ENCODE results near the gene PTAFR.
"Not testable (repeated sequence)": the region's sequence is repeated elsewhere in the genome, so short reads cannot be mapped to it uniquely, and the experiment has no call there.

PTAFR gene

DNA sequence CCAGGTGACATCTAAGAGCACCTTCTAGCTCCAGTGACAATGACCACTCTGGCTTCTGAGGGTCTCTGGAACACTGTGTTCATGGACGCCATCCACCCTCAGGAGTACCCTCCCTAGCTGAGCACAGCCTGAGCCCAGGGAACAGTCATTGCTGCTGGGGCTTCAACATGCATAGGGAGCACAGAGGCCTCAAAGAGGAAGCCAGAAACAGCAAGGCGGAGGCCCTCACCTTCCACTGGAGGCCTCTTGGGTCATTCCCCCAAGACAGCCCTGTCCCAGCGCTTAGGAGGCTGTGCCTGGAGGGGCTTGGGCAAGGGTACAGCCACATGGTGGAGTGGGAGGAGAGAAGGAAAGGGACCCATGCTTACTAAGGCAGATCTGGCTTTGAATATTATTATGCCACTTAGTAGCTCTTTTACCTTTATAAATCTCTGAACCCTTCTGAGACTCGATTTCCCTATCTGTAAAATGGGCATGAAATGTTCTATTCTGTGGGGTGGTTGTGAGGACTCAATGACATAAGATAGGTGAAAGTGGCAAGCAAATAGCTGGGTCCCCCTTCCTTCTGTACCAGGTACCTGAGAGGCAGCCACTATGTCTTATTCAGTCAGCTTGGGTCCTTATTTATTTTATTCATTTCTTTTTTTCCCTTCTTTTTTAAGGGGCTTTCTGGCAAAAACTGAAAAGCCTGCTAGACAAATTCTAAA lies 32.8 kb downstream of the PTAFR start:
- no peak for DNase-seq

DNA sequence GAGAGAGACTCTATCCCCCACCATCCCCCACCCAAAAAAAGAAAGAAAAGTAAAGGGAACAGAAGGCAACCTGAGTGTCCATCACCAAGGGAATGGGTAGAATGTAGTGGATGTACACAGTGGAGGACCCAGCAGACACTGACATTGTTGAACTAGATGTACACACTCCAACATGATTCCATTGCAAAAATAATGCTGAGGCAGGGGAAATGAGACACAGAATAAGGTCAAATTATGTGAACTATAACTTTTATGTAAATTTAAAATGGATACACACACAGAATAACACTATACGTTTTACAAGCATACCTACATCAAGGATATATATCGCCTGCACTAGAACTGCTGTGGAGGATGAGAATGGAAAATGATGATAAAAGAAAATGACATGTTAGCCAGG lies 34.8 kb downstream of the PTAFR start:
- DNase-seq, result no peak

DNA sequence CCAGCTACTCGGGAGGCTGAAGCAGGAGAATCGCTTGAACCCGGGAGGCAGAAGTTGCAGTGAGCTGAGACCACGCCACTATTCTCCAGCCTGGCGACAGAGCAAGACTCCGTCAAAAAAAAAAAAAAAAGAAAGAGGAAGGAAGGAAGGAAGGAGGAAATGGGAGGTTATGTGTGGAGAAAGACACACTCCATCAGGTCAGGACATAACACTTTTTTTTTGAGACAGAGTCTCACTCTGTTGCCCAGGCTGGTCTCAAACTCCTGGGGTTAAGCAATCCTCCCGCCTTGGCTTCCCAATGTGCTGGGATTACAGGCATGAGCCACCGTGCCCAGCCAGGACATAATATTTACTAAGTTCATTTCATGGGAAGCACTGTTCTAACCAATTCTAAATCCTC lies 36.6 kb downstream of the PTAFR start:
- DNase-seq, result not testable (repeated sequence)

DNA sequence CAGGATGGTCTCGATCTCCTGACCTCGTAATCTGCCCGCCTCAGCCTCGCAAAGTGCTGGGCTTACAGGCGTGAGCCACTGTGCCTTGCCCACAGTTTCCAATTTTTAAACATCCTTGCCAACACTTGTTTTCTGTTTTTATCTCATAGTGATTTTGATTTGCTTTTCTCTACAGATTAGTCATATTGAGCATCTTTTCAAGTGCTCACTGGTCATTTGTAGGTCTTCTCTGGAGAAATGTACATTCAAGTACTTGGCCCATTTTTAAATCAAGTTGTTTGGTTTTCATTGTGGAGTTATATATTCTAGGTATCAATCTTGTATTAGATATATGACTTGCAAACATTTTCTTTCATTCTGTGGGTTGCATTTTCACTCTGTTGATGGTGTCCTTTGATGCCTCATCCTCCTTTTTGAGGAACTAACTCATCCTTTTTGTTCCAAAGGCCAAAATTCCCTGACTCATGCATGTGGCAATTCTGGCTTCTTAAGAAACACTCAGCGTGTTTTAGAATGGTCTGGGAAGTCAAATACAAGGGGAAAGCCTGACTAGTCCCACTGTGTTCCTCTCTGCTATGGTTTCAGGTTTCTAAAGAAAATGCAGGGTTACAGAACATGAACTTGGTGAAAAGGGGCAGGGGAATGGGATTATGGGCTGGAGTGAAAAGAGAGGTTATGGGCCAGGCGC lies 37.3 kb downstream of the PTAFR start:
- DNase-seq, result peak in 1 of 2 donors; percentile 61

DNA sequence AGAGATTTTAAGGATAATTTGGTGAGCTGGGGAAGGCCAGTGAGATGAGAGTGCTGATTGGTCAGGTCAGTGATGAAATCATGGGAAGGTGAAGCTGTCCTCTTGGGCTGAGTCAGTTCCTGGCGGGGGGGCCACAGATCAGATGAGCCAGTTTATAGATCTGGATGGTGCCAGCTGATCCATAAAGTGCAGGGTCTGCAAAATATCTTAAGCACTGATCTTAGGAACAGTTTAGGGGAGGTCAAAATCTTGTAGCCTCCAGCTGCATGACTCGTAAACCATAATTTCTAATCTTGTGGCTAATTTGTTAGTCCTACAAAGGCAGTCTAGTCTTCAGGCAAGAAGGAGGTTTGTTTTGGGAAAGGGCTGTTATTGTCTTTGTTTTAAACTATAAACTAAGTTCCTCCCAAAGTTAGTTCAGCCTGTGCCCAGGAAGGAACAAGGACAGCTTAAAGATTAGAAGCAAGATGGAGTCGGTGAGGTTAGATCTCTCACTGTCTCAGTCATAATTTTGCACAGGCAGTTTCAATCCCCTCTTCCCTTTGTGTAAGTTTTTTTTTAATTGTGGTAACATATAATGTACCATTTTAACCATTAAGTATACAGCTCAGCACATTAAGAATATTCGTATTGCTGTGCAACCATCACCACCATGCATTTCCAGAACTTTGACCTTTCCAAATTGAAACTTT lies 39.4 kb downstream of the PTAFR start:
- DNase-seq, result no peak

DNA sequence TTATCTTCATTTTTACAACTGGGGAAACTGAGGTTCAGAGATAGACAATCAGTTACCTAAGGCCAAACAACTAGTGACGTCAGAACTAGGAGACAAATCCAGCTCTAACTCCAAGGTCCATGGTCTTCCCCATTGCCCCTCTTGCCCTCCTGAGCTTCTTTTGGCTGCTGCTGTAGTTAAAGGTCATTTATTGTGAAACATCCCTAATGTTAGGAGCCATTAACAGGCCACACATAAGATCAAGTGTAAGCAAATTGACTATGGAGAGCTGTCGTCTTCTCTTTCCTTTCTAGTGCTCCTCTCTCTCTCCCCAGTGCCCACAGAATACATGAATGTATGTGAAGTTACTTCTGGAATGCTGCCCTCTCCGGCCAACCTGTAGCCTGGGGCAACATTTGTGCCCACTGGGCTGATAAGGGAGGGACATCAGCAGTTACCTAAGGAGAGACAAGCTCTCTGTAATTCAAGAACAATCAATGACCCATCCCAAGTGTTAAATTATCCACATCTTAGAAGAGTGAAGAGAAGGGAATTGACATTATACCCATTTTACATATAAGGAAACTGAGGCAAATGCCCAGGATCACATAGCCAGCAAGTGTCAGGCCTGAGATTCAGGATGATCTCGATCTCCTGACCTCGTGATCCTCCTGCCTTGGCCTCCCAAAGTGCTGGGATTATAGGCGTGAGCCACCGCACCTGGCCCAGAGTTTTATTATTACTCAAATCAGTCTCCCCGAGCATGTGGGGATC lies 40.1 kb downstream of the PTAFR start:
- no peak for DNase-seq

DNA sequence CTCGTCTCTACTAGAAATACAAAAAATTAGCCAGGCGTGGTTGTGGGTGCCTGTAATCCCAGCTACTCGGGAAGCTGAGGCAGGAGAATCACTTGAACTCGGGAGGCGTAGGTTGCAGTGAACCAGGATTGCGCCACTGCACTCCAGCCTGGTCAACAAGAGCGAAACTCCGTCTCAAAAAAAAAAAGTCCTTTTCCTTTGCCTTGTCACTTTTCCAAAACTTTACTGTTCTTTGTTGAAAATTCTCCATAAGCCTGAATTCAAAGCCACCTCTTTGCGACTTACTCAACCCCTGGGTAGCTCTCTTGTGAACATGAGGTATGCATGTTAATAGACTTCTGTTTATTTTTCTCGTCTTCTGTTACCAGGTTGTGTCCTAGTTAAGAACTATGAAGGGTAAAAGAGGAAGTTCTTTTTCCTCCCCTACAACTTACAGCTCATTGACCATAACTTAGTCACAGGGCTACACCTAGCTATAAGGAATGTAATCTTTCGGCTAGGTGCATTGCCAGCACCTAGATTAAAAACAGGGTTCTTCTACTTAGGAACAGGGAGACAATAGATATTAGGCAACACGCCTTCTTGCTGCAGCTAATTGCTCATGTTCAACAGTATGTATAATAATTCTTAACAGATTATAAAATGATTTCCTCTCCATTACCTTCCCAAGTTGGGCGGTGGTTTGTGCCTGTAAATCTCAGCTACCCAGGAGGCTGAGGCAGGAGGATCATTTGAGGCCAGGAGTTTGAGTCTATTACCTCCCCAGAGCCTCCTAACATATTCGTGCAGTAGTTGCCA lies 40.9 kb downstream of the PTAFR start:
- DNase-seq, result no peak

DNA sequence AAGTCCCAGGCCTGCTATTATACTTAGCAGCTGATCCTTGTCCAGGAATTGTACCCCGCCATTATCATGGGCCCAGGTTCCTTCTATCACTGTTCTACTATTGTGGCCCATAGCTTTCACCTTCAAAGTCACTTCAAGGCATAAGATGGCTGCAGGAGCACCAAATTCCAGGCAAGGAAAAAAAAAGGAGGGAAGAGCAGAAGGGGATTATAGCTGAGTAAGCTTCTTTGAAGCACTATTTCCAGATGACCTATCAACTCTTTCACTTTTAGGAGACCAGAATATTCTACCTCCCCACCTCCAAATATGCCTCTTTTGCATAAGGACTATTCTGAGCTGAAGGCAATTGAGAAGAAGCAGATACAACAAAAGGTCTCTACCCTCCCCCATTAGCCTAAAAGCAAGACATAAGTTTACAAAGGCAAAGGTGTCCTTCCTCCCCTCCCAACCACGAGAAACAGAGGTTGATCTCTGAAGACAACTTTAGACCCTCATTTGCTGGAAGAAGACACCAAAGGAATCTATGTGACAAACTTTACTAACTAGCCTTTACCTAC lies 41.8 kb downstream of the PTAFR start:
- no peak for DNase-seq

DNA sequence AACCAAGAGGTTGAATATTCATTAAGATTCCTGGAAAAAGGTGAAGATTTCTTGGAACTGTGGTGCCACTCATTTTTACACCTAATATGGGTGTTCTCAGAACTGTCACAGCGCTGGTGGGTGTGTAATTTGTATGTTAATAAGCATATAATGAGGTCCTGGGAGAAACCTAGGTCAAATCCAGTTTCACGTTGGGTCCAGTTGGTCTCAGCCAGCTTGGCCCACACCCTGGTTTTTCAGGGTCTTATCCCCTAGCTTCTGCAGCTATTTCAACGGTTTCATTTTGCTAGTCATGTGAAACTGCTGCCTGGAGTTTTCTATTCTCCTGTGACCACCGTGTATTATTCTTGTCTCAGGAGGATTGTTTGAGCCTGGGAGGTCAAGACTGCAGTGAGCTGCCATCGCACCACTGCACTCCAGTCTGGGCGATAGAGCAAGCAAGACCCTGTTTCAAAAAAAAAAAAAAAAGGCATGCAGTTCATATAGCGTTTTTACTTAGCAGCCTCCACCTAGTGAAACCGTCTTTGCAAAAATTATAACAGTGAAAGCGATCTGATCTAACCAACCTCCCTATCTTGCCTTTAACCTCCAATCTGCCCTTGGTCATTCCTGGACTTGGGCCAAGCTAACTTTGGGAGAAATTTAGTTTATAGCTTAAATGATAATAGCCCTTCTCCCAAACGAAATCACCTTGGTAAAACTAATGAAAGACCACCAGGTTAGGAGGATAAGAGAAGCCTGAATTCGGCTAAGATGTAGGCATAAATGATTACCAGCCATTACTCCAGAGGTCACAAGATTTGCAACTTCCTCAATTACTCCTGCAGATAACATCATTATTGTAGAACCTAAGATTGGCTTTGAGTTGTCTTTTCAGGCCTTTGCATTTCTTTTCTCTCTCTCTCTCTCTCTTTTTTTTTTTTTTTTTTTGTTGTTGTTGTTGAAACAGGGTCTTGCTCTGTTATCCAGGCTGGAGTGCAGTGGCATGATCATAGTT lies 44.0 kb downstream of the PTAFR start:
- DNase-seq, result no peak

DNA sequence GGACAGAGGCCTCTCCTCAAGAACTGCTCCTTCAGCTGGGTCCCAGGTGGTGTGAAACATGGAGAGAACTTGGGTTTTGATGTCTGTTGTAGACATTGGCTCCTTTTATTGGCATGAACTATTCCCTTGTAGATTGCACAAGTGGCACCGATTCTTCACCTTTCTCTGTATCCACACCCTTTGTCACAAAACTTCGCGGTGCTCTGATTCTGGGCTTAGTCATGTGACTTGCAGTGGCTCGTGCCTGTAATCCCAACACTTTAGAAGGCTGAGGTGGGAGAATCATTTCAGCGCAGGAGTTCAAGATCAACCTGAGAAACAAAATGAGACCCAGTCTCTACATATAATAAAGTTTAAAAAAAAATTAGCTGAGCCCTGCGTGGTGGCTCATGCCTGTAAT lies 45.6 kb downstream of the PTAFR start:
- DNase-seq, result no peak

DNA sequence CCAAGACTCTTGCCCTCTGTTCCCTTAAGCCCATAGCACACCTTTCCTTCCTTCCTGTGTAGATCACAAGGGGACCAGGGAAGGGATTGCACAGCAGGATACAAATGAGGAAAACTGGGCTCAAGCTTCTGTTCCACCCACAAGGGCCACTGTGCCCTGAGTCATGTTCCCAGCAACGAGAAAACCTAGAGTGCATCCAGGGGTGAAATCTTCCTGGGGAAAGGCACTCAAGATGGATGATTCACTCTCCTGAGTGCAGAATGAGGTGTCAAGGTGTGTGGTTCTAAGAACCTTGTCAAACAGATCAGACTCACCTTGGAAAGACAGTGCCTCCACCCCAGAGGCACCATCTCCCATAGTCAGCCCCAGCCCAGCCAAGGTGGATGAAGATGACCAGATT lies 47.3 kb downstream of the PTAFR start:
- no peak for DNase-seq

DNA sequence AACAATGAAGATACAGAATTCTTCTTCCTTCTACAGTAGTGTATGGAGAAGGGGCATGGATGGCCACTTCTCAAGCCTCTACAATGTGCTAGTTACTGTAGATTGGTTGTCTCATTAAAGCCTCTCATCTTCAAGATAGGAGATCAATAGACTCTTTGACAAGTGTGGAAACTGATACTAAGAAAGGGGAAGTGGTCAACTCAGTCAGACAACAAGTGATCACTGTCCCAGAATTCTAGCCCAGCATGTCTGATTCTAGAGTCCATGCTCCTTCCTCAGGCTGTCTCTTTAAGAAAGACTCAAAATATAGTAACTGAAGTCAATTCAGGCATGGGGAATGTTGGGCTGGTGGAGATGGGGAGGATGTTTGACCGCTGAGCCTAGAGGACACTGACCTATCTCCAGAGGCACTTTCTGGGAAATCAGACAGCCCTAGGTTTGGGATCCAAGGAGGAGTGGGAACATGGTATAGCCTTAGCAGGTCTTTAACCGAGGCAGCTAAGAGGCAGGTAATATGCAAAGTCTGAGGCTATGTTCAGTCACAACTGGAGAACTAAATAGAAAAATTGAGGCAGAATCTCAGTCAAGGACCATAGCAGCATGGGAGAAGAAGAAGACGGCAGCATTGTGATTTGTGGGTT lies 48.8 kb downstream of the PTAFR start:
- DNase-seq, result no peak

DNA sequence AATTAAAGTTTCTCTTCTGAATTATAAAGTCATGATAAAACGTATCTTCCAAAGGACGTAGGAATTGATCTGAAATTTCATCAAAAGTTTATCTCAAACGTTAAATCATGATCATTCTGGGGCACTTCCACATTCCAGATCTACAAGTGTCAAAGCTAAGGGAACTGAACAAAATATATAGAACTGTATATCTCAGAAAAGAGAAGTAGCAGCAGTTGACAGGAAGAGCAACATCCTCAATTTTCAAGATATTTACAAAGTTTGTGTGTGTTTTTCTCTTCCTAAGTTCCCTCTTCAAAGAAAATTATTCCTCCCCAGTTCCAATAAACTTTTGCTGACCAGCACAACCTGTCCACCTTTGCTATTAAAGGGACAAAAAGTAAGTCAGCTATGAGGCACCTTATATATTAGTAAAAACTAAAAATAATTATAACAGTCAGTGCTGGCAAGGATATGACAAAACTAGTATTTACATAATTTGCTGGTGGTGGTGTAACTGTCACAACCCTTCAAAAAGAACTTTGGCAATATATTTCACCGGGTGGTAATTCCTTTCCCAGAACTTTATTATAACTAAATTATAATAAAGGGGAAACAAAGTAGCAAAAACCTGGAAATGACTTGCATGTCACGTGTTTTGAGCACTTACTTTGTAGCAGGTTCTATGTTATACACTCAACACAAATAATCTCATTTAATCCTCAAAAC lies 49.6 kb downstream of the PTAFR start:
- DNase-seq, result no peak

DNA sequence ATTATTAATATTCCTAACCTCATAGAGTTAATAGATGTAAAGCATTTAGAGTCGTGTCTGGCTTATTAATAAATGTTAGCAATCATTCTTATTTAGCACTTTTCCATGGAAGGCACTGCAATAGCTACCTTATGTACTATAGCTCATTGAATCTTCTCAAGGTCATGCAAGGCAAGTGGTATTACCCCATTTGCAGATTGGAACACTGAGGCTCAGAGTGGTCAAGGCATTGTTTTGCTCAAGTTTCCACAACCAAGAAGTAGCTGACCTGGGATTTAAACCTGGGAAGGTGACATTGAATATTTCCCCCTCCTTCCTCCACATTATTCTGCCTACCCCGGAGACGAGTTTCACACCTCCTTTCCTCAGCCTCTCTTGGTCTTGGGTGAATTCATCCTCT lies 50.3 kb downstream of the PTAFR start:
- DNase-seq, result no peak

DNA sequence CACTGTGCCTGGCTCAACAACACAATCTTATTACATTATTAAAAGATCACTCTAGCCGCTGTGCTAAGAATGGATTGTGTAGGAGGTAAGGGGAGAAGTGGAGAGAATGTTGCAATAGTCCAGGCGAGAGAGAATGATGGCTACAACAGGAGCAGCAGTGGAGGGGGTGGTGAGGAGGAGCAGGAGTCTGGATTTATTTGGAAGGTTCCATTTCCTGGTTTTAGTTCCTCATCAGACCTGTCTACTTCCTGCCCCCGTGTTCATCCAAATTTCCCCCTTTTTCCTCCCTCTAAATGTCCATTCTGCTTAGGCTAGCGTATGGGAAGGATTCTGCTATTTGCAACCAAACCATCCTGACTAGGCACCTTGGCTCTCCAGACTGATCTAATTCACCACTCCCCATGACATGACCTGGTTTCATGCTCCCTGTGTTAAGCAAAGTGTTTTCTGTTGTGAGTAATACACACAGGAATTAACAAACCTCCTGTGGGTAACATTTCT lies 53.0 kb downstream of the PTAFR start:
- DNase-seq, result no peak

DNA sequence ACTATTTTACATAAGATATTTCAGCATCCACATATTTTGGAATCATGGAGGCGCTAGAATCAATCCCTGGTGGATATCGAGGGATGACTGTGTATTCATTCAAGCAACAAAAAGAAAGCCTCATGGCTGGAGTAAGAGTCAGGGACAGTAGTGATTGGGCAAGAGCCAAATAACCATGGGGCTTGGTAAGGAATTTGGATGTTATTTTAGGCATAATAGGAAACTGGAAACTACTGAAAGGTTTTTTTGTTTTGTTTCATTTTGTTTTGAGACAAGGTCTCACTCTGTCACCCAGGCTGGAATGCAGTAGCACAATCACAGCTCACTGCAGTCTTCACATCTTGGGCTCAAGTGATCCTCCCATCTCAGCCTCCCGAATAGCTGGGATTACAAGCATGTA lies 54.3 kb downstream of the PTAFR start:
- no peak for DNase-seq

DNA sequence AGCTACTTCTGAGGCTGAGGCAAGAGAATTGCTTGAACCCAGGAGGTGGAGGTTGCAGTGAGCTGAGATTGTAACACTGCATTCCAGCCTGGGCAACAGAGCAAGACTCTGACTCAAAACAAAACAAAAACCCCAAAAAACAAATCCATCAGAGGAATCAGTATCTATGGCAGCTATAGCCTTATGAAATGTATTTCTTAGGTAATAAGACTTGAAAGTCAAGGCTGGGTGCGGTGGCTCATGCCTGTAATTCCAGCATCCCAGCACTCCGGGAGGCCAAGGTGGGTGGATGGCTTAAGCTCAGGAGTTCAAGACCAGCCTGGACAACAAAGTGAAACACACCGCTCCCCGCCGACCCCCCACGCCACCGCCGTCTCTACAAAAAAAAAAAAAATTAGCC lies 56.9 kb downstream of the PTAFR start:
- DNase-seq, result no peak

DNA sequence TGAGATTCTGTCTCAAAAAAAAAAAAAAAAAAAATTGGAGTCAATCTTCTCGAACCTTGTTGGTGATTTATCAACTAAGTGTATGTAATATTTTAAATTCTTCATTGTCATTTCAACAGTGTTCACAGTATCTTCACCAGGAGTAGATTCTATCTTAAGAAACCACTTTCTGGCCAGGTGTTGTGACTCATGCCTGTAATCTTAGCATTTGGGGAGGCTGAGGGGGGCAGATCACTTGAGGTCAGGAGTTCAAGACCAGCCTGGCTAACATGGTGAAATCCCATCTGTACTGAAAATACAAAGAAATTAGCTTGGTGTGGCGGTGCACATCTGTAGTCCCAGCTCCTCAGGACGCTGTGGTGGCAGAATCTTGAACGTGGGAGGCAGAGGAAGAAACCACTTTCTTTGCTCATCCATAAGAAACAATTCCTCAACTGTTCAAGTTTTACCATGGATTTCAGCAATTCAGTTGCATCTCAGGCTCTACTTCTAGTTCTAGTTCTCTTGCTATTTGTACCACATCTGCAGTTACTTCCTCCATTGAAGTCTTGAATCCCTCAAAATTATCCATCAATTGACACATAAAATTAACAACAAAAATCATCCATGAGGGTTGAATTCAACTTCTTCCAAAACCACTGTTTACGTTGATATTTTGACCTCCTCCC lies 57.7 kb downstream of the PTAFR start:
- no peak for DNase-seq

DNA sequence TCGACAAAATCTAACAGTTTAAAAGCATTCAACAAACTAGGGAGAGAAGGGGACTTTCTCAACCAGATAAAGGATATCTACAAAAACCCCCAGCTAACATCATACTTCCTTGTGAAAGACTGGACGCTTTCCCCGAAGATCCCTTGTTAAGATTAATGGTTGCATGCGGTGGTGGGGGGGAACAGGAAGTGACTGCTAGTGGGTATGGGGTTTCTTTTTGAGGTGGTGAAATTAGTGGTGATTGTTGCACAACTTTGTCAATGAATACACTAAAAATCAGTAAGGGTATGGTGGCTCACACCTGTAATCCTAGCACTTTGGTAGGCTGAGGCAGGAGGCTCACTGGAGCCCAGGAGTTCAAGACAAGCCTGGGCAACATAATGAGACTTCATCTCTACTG lies 61.2 kb downstream of the PTAFR start:
- peak; percentile 52 to 72 for DNase-seq
